ENCODE data around the gene S1PR4.

DNA sequence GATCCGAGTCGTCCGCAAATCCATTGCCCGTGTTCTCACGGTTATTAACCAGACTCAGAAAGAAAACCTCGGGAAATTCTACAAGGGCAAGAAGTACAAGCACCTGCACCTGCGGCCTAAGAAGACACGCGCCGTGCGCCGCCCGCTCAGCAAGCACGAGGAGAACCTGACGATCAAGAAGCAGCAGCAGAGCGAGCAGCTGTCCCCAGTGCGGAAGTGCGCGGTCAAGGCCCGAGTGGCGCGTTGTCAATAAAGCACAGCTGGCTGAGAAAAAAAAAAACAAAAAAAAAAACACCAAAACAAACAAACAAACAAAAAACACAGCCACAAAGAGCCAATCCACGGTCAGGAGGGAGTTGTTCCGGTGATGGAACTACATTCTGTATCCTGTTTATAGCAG, 47.4 kb upstream of the S1PR4 start:
- TF ChIP-seq, protein P1, sequence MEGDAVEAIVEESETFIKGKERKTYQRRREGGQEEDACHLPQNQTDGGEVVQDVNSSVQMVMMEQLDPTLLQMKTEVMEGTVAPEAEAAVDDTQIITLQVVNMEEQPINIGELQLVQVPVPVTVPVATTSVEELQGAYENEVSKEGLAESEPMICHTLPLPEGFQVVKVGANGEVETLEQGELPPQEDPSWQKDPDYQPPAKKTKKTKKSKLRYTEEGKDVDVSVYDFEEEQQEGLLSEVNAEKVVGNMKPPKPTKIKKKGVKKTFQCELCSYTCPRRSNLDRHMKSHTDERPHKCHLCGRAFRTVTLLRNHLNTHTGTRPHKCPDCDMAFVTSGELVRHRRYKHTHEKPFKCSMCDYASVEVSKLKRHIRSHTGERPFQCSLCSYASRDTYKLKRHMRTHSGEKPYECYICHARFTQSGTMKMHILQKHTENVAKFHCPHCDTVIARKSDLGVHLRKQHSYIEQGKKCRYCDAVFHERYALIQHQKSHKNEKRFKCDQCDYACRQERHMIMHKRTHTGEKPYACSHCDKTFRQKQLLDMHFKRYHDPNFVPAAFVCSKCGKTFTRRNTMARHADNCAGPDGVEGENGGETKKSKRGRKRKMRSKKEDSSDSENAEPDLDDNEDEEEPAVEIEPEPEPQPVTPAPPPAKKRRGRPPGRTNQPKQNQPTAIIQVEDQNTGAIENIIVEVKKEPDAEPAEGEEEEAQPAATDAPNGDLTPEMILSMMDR (IDR thresholded peaks at IDR 0.05; ENCODE audit: control extremely low read depth in 1 of 3, insufficient read depth in 1 of 3, low read depth in 1 of 3, low read length in 3 of 3) = no peak
- TF ChIP-seq RFX5 (IDR thresholded peaks at IDR 0.05; ENCODE audit: borderline replicate concordance, low read depth, low read length) = no peak
- no peak for TF ChIP-seq YY1 (IDR thresholded peaks at IDR 0.05; ENCODE audit: low read depth, low read length)
- no peak for TF ChIP-seq CEBPB (IDR thresholded peaks at IDR 0.05; ENCODE audit: low read depth, low read length)
- no peak for TF ChIP-seq TAF1 (IDR thresholded peaks at IDR 0.05; ENCODE audit: low read depth, low read length)
